HEK293 (cell line): ENCODE measurements around the gene NIN.

Source experiments
- GLI2 ChIP-seq: fragments of 450-650 bp; formaldehyde crosslinking; IDR thresholded peaks from 2 replicates; pipeline ENCODE4; 2017; ENCODE audit warnings: missing biosample characterization, missing genetic modification characterization, low read depth, borderline replicate concordance
- GLIS1 ChIP-seq: fragments of 450-650 bp; formaldehyde crosslinking; IDR thresholded peaks from 2 replicates; pipeline ENCODE4 v1.5.1; 2016; ENCODE audit warnings: missing biosample characterization, missing genetic modification characterization
- HOXD13 ChIP-seq: sonication (generic); formaldehyde crosslinking; IDR thresholded peaks from 2 replicates; pipeline ENCODE4 v1.8.0; 2022; ENCODE audit warnings: missing genetic modification reagents, borderline replicate concordance
- OSR2 ChIP-seq: fragments of 450-650 bp; formaldehyde crosslinking; IDR thresholded peaks from 2 replicates; pipeline ENCODE4 v1.5.1; 2016; ENCODE audit warnings: missing biosample characterization, missing genetic modification characterization
- WT1 ChIP-seq: fragments of 450-650 bp; formaldehyde crosslinking; IDR thresholded peaks from 2 replicates; pipeline ENCODE4 v1.5.1; 2016; ENCODE audit warnings: missing biosample characterization, missing genetic modification characterization
- ZNF121 ChIP-seq: fragments of 450-650 bp; formaldehyde crosslinking; IDR thresholded peaks from 2 replicates; pipeline ENCODE4 v1.5.1; 2016; ENCODE audit warnings: missing biosample characterization, missing genetic modification characterization
- ZNF157 ChIP-seq: fragments of 450-650 bp; formaldehyde crosslinking; IDR thresholded peaks from 2 replicates; pipeline ENCODE4 v1.5.1; 2016; ENCODE audit warnings: missing biosample characterization, missing genetic modification characterization
- ZNF292 ChIP-seq: fragments of 450-650 bp; formaldehyde crosslinking; IDR thresholded peaks from 2 replicates; pipeline ENCODE4 v1.5.1; 2016; ENCODE audit warnings: low read depth, missing biosample characterization, missing genetic modification characterization, borderline replicate concordance
- ZNF302 ChIP-seq: fragments of 450-650 bp; formaldehyde crosslinking; IDR thresholded peaks from 2 replicates; pipeline ENCODE4 v1.5.1; 2016; ENCODE audit warnings: missing biosample characterization, missing genetic modification characterization, low read depth
- ZNF341 ChIP-seq: fragments of 450-650 bp; formaldehyde crosslinking; IDR thresholded peaks from 2 replicates; pipeline ENCODE4; 2016; ENCODE audit warnings: low read depth, missing biosample characterization, missing genetic modification characterization
- ZNF473 ChIP-seq: fragments of 450-650 bp; formaldehyde crosslinking; IDR thresholded peaks from 2 replicates; pipeline ENCODE4 v1.5.1; 2017; ENCODE audit warnings: missing biosample characterization, missing genetic modification characterization
- ZNF561 ChIP-seq: fragments of 450-650 bp; IDR thresholded peaks from 2 replicates; pipeline ENCODE4 v1.5.1; 2018; ENCODE audit warnings: missing biosample characterization, missing genetic modification characterization, borderline replicate concordance
- TF ChIP-seq, protein P1 (sequence below): fragments of 450-650 bp; formaldehyde crosslinking; IDR thresholded peaks from 2 replicates; pipeline ENCODE4 v1.5.1; 2016; ENCODE audit warnings: missing biosample characterization, missing genetic modification characterization, borderline replicate concordance
- TF ChIP-seq, protein P2 (sequence below): fragments of 450-650 bp; formaldehyde crosslinking; IDR thresholded peaks from 2 replicates; pipeline ENCODE4 v1.5.1; 2016; ENCODE audit warnings: missing biosample characterization, missing genetic modification characterization, borderline replicate concordance
- TF ChIP-seq, protein P3 (sequence below): fragments of 450-650 bp; formaldehyde crosslinking; IDR thresholded peaks from 2 replicates; pipeline ENCODE4 v1.5.1; 2017; ENCODE audit warnings: missing biosample characterization, missing genetic modification characterization
- TF ChIP-seq, protein P4 (sequence below): fragments of 450-650 bp; formaldehyde crosslinking; conservative IDR thresholded peaks from 2 replicates; pipeline ENCODE4 v1.5.1; 2016; ENCODE audit warnings: low read depth, missing biosample characterization, missing genetic modification characterization

NIN gene

DNA sequence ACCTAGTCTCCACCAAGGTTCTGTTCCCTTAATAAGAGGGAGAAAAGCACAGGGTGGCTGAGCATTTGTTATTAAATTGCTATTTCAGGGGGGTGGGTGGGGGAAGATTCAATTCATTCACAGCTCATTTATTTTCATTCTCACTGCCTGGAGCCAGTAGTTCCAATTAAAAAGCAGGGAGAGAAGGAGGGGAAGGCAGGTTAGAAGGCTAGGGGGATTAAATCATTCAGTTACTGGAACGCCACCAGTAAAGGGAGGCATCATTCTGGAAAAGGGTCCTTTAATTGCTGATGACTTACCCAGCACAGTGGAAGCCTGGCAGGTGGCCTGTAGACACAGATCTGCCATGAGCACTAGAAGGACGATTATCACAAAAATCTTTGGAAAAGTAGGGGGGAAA, 47.4 kb downstream of the NIN start (continued):
- TF ChIP-seq, protein P1, sequence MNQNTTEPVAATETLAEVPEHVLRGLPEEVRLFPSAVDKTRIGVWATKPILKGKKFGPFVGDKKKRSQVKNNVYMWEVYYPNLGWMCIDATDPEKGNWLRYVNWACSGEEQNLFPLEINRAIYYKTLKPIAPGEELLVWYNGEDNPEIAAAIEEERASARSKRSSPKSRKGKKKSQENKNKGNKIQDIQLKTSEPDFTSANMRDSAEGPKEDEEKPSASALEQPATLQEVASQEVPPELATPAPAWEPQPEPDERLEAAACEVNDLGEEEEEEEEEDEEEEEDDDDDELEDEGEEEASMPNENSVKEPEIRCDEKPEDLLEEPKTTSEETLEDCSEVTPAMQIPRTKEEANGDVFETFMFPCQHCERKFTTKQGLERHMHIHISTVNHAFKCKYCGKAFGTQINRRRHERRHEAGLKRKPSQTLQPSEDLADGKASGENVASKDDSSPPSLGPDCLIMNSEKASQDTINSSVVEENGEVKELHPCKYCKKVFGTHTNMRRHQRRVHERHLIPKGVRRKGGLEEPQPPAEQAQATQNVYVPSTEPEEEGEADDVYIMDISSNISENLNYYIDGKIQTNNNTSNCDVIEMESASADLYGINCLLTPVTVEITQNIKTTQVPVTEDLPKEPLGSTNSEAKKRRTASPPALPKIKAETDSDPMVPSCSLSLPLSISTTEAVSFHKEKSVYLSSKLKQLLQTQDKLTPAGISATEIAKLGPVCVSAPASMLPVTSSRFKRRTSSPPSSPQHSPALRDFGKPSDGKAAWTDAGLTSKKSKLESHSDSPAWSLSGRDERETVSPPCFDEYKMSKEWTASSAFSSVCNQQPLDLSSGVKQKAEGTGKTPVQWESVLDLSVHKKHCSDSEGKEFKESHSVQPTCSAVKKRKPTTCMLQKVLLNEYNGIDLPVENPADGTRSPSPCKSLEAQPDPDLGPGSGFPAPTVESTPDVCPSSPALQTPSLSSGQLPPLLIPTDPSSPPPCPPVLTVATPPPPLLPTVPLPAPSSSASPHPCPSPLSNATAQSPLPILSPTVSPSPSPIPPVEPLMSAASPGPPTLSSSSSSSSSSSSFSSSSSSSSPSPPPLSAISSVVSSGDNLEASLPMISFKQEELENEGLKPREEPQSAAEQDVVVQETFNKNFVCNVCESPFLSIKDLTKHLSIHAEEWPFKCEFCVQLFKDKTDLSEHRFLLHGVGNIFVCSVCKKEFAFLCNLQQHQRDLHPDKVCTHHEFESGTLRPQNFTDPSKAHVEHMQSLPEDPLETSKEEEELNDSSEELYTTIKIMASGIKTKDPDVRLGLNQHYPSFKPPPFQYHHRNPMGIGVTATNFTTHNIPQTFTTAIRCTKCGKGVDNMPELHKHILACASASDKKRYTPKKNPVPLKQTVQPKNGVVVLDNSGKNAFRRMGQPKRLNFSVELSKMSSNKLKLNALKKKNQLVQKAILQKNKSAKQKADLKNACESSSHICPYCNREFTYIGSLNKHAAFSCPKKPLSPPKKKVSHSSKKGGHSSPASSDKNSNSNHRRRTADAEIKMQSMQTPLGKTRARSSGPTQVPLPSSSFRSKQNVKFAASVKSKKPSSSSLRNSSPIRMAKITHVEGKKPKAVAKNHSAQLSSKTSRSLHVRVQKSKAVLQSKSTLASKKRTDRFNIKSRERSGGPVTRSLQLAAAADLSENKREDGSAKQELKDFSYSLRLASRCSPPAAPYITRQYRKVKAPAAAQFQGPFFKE (tag by site-specific recombination) = no peak
- TF ChIP-seq ZNF121 (no peak), WT1 (tag by site-specific recombination) (peak; percentile 63), ZNF292 (tag by site-specific recombination) (no peak), ZNF473 (no peak), HOXD13 (no peak), OSR2 (tag by site-specific recombination) (peak; percentile 49), ZNF157 (no peak), GLIS1 (tag by site-specific recombination) (no peak), ZNF302 (tag by site-specific recombination) (no peak), ZNF561 (tag by site-specific recombination) (no peak), ZNF341 (tag by site-specific recombination) (no peak), GLI2 (tag by site-specific recombination) (no peak)
- TF ChIP-seq, protein P2, sequence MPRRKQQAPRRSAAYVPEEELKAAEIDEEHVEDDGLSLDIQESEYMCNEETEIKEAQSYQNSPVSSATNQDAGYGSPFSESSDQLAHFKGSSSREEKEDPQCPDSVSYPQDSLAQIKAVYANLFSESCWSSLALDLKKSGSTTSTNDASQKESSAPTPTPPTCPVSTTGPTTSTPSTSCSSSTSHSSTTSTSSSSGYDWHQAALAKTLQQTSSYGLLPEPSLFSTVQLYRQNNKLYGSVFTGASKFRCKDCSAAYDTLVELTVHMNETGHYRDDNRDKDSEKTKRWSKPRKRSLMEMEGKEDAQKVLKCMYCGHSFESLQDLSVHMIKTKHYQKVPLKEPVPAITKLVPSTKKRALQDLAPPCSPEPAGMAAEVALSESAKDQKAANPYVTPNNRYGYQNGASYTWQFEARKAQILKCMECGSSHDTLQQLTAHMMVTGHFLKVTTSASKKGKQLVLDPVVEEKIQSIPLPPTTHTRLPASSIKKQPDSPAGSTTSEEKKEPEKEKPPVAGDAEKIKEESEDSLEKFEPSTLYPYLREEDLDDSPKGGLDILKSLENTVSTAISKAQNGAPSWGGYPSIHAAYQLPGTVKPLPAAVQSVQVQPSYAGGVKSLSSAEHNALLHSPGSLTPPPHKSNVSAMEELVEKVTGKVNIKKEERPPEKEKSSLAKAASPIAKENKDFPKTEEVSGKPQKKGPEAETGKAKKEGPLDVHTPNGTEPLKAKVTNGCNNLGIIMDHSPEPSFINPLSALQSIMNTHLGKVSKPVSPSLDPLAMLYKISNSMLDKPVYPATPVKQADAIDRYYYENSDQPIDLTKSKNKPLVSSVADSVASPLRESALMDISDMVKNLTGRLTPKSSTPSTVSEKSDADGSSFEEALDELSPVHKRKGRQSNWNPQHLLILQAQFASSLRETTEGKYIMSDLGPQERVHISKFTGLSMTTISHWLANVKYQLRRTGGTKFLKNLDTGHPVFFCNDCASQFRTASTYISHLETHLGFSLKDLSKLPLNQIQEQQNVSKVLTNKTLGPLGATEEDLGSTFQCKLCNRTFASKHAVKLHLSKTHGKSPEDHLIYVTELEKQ (tag by site-specific recombination) = no peak
- TF ChIP-seq, protein P3, sequence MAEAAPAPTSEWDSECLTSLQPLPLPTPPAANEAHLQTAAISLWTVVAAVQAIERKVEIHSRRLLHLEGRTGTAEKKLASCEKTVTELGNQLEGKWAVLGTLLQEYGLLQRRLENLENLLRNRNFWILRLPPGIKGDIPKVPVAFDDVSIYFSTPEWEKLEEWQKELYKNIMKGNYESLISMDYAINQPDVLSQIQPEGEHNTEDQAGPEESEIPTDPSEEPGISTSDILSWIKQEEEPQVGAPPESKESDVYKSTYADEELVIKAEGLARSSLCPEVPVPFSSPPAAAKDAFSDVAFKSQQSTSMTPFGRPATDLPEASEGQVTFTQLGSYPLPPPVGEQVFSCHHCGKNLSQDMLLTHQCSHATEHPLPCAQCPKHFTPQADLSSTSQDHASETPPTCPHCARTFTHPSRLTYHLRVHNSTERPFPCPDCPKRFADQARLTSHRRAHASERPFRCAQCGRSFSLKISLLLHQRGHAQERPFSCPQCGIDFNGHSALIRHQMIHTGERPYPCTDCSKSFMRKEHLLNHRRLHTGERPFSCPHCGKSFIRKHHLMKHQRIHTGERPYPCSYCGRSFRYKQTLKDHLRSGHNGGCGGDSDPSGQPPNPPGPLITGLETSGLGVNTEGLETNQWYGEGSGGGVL (tag by site-specific recombination) = peak; percentile 31; the same call in 1 of the 2 replicates
- TF ChIP-seq, protein P4, sequence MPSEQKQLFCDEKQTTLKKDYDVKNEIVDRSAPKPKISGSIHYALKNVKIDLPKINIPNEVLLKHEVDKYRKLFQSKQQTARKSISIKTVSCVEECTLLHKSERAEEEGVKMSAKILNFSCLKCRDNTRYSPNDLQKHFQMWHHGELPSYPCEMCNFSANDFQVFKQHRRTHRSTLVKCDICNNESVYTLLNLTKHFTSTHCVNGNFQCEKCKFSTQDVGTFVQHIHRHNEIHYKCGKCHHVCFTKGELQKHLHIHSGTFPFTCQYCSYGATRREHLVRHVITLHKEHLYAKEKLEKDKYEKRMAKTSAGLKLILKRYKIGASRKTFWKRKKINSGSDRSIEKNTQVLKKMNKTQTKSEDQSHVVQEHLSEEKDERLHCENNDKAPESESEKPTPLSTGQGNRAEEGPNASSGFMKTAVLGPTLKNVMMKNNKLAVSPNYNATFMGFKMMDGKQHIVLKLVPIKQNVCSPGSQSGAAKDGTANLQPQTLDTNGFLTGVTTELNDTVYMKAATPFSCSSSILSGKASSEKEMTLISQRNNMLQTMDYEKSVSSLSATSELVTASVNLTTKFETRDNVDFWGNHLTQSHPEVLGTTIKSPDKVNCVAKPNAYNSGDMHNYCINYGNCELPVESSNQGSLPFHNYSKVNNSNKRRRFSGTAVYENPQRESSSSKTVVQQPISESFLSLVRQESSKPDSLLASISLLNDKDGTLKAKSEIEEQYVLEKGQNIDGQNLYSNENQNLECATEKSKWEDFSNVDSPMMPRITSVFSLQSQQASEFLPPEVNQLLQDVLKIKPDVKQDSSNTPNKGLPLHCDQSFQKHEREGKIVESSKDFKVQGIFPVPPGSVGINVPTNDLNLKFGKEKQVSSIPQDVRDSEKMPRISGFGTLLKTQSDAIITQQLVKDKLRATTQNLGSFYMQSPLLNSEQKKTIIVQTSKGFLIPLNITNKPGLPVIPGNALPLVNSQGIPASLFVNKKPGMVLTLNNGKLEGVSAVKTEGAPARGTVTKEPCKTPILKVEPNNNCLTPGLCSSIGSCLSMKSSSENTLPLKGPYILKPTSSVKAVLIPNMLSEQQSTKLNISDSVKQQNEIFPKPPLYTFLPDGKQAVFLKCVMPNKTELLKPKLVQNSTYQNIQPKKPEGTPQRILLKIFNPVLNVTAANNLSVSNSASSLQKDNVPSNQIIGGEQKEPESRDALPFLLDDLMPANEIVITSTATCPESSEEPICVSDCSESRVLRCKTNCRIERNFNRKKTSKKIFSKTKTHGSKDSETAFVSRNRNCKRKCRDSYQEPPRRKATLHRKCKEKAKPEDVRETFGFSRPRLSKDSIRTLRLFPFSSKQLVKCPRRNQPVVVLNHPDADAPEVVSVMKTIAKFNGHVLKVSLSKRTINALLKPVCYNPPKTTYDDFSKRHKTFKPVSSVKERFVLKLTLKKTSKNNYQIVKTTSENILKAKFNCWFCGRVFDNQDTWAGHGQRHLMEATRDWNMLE (tag by site-specific recombination) = no peak
